Measurements from ENCODE around the gene PLA2G4E. TPM values are rescaled to one million over a fixed set of nuclear protein-coding genes. Genes with fewer than 3 reads are reported as not detected.

PLA2G4E gene
- total and polyA plus RNA-seq, 7 donors, result 0.13 TPM; not detected in 6

DNA sequence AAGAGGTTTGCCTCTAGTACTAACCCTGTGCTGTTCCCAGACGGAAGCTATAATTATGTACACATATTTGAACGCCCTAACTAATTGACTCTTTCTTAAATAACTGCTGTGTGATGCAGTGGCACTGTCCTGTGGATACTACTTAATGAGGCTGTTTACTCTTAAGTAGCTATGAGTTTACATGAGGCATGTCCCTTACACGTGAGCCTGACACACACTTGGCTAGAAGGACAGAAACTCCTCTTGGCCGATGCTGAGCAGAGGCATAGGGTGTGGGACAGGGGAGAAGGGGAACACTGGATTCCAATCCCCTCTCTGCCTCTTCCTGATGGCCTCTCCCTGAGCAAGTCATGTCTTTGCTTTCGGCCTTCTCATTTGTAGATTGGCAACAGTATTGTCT lies 70.4 kb downstream of the PLA2G4E start:
- H3K9me3 ChIP-seq, result no peaks in the 10 kb centered on the region
- H3K36me3 ChIP-seq, result peaks cover 0 to 7% (median 2%) of the 10 kb centered on the region in 4 donors
- DNase-seq, result no peak
- H3K4me1 ChIP-seq, result peaks cover 0 to 21% (median 16%) of the 10 kb centered on the region in 4 donors
- WGBS, 2 donors, result 80 to 84% methylated on average over 5 of the region's 5 CpGs
- TF ChIP-seq POLR2A (IDR thresholded peaks at IDR 0.05) (no peak), POLR2AphosphoS5 (IDR thresholded peaks at IDR 0.05) (peak in 1 of 4 donors; percentile 12)
- no peak overlapping the region for H3K4me3 ChIP-seq
- no peaks in the 10 kb centered on the region for H3K27me3 ChIP-seq
- H3K27ac ChIP-seq, result peak overlapping the region in 2 of 4 donors; percentile 6 to 13
- intact Hi-C loops (cut with DNase I), result no loop called here

DNA sequence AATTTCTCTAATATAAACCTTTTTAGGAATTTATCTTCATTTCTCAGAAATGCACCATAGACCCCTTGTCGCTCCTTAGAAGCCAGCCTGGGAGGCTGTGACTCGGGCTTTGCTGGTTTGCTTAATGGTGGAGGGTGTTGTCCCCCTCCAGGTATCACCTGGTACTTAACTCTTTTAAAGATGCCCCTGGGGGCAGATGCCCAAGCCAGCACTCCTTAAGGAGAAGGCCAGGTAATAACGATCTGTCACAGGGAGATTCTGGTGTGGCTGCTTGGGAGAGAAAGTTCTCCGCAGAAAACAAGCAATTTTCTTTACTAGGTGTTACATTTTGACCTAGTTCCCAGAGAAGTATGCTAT lies 70.7 kb downstream of the PLA2G4E start:
- Histone ChIP-seq H3K4me3 (no peak overlapping the region), H3K9me3 (no peaks in the 10 kb centered on the region), H3K4me1 (peaks cover 0 to 24% (median 18%) of the 10 kb centered on the region in 4 donors), H3K27me3 (no peaks in the 10 kb centered on the region), H3K36me3 (peaks cover 0 to 7% (median 2%) of the 10 kb centered on the region in 4 donors), H3K27ac (peak overlapping the region in 2 of 4 donors; percentile 6 to 13)
- intact Hi-C loops (cut with DNase I), result no loop called here
- TF ChIP-seq EP300 (IDR thresholded peaks at IDR 0.05) (no peak), POLR2AphosphoS5 (IDR thresholded peaks at IDR 0.05) (no peak), POLR2A (IDR thresholded peaks at IDR 0.05) (no peak)
- TF ChIP-seq, protein P1, sequence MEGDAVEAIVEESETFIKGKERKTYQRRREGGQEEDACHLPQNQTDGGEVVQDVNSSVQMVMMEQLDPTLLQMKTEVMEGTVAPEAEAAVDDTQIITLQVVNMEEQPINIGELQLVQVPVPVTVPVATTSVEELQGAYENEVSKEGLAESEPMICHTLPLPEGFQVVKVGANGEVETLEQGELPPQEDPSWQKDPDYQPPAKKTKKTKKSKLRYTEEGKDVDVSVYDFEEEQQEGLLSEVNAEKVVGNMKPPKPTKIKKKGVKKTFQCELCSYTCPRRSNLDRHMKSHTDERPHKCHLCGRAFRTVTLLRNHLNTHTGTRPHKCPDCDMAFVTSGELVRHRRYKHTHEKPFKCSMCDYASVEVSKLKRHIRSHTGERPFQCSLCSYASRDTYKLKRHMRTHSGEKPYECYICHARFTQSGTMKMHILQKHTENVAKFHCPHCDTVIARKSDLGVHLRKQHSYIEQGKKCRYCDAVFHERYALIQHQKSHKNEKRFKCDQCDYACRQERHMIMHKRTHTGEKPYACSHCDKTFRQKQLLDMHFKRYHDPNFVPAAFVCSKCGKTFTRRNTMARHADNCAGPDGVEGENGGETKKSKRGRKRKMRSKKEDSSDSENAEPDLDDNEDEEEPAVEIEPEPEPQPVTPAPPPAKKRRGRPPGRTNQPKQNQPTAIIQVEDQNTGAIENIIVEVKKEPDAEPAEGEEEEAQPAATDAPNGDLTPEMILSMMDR (IDR thresholded peaks at IDR 0.05), result no peak
- WGBS, 2 donors, result 89 to 92% methylated on average over 4 of the region's 4 CpGs
- DNase-seq, result no peak

DNA sequence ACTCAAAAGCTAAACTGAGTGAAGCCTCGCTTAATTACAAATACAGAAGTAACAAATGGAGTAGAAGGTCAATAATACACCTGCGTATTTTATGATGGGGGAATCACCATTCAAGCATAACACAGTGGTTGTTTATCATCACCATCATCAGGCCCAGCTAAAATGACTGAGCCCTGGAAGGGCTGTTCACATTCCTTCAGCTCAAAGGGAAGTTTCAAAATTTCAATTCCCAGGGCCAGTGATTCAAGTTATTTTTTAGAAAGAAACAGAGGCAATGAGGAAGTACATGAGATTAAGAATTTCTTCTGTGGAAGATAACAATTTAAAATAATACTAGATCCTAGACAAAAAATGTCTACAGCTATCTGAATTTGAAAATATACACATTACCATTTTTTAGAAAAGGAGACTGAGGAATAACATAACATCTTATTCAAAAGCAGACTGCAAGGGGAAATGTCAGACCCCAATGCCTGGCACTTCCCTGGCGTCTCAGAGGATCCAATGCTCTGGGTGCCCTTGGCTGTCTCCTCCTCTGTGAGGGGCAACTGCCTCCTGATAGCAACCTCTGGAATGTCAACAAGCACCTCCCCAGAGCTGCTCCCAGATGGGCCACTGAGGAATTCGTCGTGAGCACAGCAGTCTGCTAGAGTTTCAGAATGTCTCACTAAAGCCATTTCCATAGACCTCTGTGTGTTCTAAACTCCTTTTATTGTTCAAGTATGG lies 71.3 kb downstream of the PLA2G4E start:
- Histone ChIP-seq H3K27ac (peak overlapping the region in 2 of 4 donors; percentile 6 to 13), H3K9me3 (no peaks in the 10 kb centered on the region), H3K4me3 (no peak overlapping the region), H3K27me3 (no peaks in the 10 kb centered on the region), H3K36me3 (peaks cover 0 to 7% (median 2%) of the 10 kb centered on the region in 4 donors), H3K4me1 (peaks cover 0 to 28% (median 23%) of the 10 kb centered on the region in 4 donors)
- intact Hi-C loops (cut with DNase I), result no loop called here
- TF ChIP-seq POLR2AphosphoS5 (IDR thresholded peaks at IDR 0.05) (no peak), POLR2A (IDR thresholded peaks at IDR 0.05) (no peak), EP300 (IDR thresholded peaks at IDR 0.05) (no peak)
- TF ChIP-seq, protein P1 (IDR thresholded peaks at IDR 0.05), result no peak
- WGBS, 2 donors, result 73 to 80% methylated on average over 5 of the region's 5 CpGs
- DNase-seq, result no peak

DNA sequence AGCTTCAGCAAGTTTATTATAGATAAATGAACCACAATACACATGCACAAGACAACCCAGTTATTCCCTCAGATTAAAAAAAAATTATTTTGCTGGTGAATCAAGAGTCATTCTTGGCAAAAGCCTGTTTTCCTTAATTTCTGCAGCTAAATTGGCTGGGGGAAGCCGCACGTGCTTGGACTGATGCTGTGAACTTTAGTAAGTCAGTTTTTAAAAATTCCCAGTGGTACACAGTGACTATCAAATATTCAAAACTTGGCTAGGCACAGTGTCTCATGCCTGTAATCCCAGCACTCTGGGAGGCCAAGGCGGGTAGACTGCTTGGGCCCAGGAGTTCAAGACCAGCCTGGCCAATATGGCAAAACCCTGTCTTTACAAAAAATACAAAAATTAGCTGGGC lies 72.4 kb downstream of the PLA2G4E start:
- TF ChIP-seq POLR2AphosphoS5 (IDR thresholded peaks at IDR 0.05) (no peak), EP300 (IDR thresholded peaks at IDR 0.05) (no peak), POLR2A (IDR thresholded peaks at IDR 0.05) (no peak)
- TF ChIP-seq, protein P1 (IDR thresholded peaks at IDR 0.05), result no peak
- WGBS, 2 donors, result 92 to 98% methylated on average over 3 of the region's 3 CpGs
- H3K36me3 ChIP-seq, result peaks cover 0 to 7% (median 2%) of the 10 kb centered on the region in 4 donors
- DNase-seq, result no peak
- intact Hi-C loops (cut with DNase I), result no loop called here
- no peaks in the 10 kb centered on the region for H3K9me3 ChIP-seq
- H3K27me3 ChIP-seq, result no peaks in the 10 kb centered on the region
- H3K4me1 ChIP-seq, result peaks cover 0 to 38% (median 33%) of the 10 kb centered on the region in 4 donors
- H3K27ac ChIP-seq, result no peak overlapping the region
- no peak overlapping the region for H3K4me3 ChIP-seq

DNA sequence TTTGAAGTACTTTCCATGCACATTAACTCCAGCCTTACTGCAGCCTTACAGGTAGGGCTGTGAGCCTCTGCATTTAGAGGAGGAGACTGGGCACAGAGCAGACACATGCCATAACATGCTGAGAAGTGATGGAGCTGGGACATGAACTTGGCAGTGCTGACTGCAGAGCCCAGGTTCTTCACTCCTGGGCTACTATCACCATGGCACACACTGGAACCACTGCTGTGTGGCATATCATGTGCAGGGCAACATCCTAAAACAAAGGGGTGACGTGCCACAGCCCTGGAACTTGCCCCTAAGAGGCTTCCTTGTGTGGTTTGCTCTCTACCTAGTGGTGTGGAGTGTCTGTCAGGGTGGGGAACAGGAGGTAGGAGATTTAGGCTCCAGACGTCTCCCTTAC lies 73.9 kb downstream of the PLA2G4E start:
- intact Hi-C loops (cut with DNase I), result no loop called here
- Histone ChIP-seq H3K36me3 (no peaks in the 10 kb centered on the region), H3K27ac (no peak overlapping the region), H3K4me1 (peaks cover 0 to 39% (median 32%) of the 10 kb centered on the region in 4 donors), H3K4me3 (no peak overlapping the region), H3K9me3 (no peaks in the 10 kb centered on the region), H3K27me3 (no peaks in the 10 kb centered on the region)
- WGBS, 2 donors, result 85 to 92% methylated on average over 2 of the region's 2 CpGs
- DNase-seq, result no peak
- TF ChIP-seq POLR2A (IDR thresholded peaks at IDR 0.05), result no peak
- no peak for TF ChIP-seq POLR2AphosphoS5 (IDR thresholded peaks at IDR 0.05)
- TF ChIP-seq, protein P1 (IDR thresholded peaks at IDR 0.05), result no peak
- no peak for TF ChIP-seq EP300 (IDR thresholded peaks at IDR 0.05)
